ENCODE measurements around the gene RHOB. TPM values are rescaled to one million over a fixed set of nuclear protein-coding genes. Genes with fewer than 3 reads are reported as not detected.

Gene RHOB
- total RNA-seq, 1 experiment from 2014 or later = 38.9 TPM

GRCh38 chr2:20468549-20469500, 22.0 kb downstream of the RHOB start:
- no peaks in the 10 kb centered on the region for H3K27me3 ChIP-seq (ENCODE audit: control insufficient read depth, insufficient read depth, low read length)
- ChIA-PET POLR2A (no interaction called here), CTCF (no interaction called here)
- no peak overlapping the region for H3K4me3 ChIP-seq (ENCODE audit: low read depth in 2 of 2, low read length in 2 of 2)
- TF ChIP-seq REST (IDR thresholded peaks at IDR 0.05; ENCODE audit: insufficient read depth in 1 of 2, low read depth in 2 of 2, low read length in 1 of 2) = no peak
- TF ChIP-seq SIN3A (IDR thresholded peaks at IDR 0.05; ENCODE audit: borderline replicate concordance, insufficient read depth, low read depth, low read length) = no peak
- TF ChIP-seq TCF7L2 (IDR thresholded peaks at IDR 0.05; ENCODE audit: low read depth, low read length) = no peak
- TF ChIP-seq CTCF (IDR thresholded peaks at IDR 0.05) = no peak
- no peak for TF ChIP-seq POLR2AphosphoS5 (IDR thresholded peaks at IDR 0.05; ENCODE audit: low read depth, low read length)
- H3K36me3 ChIP-seq (ENCODE audit: control insufficient read depth, insufficient read depth, low read length) = no peaks in the 10 kb centered on the region
- no peak overlapping the region for H3K27ac ChIP-seq (ENCODE audit: low read length)
- H3K9me3 ChIP-seq (ENCODE audit: control insufficient read depth, insufficient read depth, low read depth, low read length) = no peaks in the 10 kb centered on the region
- in situ Hi-C loops (cut with HindIII; ENCODE audit: low pct_unique_long_range_greater_than_20kb, low sequenced_read_pairs) (no loop called here), intact Hi-C loops (cut with micrococcal nuclease; ENCODE audit: unreplicated experiment) (no loop called here)
- H3K4me1 ChIP-seq (ENCODE audit: control insufficient read depth, insufficient read depth, low read length) = no peaks in the 10 kb centered on the region; the same call in 1 of the 2 replicates
- no TSS peak for BruUV-seq (replicated peaks)
- no peak for ATAC-seq
- no peak for DNase-seq (ENCODE audit: low read depth, low spot score)

GRCh38 chr2:20469595-20469994, 22.7 kb downstream of the RHOB start:
- Histone ChIP-seq H3K4me3 (ENCODE audit: low read depth in 2 of 2, low read length in 2 of 2) (no peak overlapping the region), H3K4me1 (ENCODE audit: control insufficient read depth, insufficient read depth, low read length) (no peaks in the 10 kb centered on the region; the same call in 1 of the 2 replicates), H3K9me3 (ENCODE audit: control insufficient read depth, insufficient read depth, low read depth, low read length) (no peaks in the 10 kb centered on the region), H3K27ac (ENCODE audit: low read length) (no peak overlapping the region), H3K36me3 (ENCODE audit: control insufficient read depth, insufficient read depth, low read length) (no peaks in the 10 kb centered on the region), H3K27me3 (ENCODE audit: control insufficient read depth, insufficient read depth, low read length) (no peaks in the 10 kb centered on the region)
- CTCF ChIA-PET = no interaction called here
- intact Hi-C loops (cut with micrococcal nuclease; ENCODE audit: unreplicated experiment) (no loop called here), in situ Hi-C loops (cut with HindIII; ENCODE audit: low pct_unique_long_range_greater_than_20kb, low sequenced_read_pairs) (no loop called here)
- ATAC-seq (no peak), DNase-seq (ENCODE audit: low read depth, low spot score) (no peak)
- POLR2A ChIA-PET = no interaction called here
- TF ChIP-seq SIN3A (IDR thresholded peaks at IDR 0.05; ENCODE audit: borderline replicate concordance, insufficient read depth, low read depth, low read length) (no peak), CTCF (IDR thresholded peaks at IDR 0.05) (no peak), REST (IDR thresholded peaks at IDR 0.05; ENCODE audit: insufficient read depth in 1 of 2, low read depth in 2 of 2, low read length in 1 of 2) (no peak), TCF7L2 (IDR thresholded peaks at IDR 0.05; ENCODE audit: low read depth, low read length) (no peak), POLR2AphosphoS5 (IDR thresholded peaks at IDR 0.05; ENCODE audit: low read depth, low read length) (no peak)
- BruUV-seq (replicated peaks) = no TSS peak

Measured in Panc1 (cell line).